GM23338 (cell line): ENCODE measurements around the gene PCIF1. TPM values are rescaled to one million over a fixed set of nuclear protein-coding genes. Genes with fewer than 3 reads are reported as not detected.

Experiments
- ATAC-seq: fragments of 200-7000 bp; cut with Tn5 transposase; 3 replicates; pipeline ENCODE4 v1.9.1; 2020
- DNase-seq: peaks from one replicate; pipeline ENCODE4 v3.0.0-alpha.2; 2015; ENCODE audit warnings: low spot score
- H2AFZ ChIP-seq: fragments of 200-600 bp; sonication (generic); 2 replicates; pipeline ENCODE4 v1.8.0; 2016; ENCODE audit warnings: antibody characterized with exemption, mild to moderate bottlenecking, moderate library complexity
- H3F3A ChIP-seq: fragments of 200-600 bp; sonication (generic); replicated peaks from 2 replicates; pipeline ENCODE4 v1.8.0; 2017; ENCODE audit warnings: antibody characterized with exemption, mixed run types, low read depth
- H3K27ac ChIP-seq: fragments of 200-600 bp; sonication (generic); 2 replicates; pipeline ENCODE4 v1.6.1; 2016; ENCODE audit warnings: low read depth
- H3K27me3 ChIP-seq: fragments of 200-600 bp; sonication (generic); 2 replicates; pipeline ENCODE4 v1.8.0; 2016; ENCODE audit warnings: mild to moderate bottlenecking, mixed run types, moderate library complexity; ENCODE audit not compliant: insufficient read depth
- H3K36me3 ChIP-seq: fragments of 200-600 bp; sonication (generic); 2 replicates; pipeline ENCODE4 v1.8.0; 2016; ENCODE audit warnings: mild to moderate bottlenecking; ENCODE audit not compliant: insufficient read depth
- H3K4me1 ChIP-seq: fragments of 200-600 bp; sonication (generic); 2 replicates; pipeline ENCODE4 v1.8.0; 2016; ENCODE audit warnings: mild to moderate bottlenecking, moderate library complexity; ENCODE audit not compliant: insufficient read depth
- H3K4me2 ChIP-seq: fragments of 200-600 bp; sonication (generic); 2 replicates; pipeline ENCODE4 v1.7.1; 2017; ENCODE audit warnings: mixed run types
- H3K4me3 ChIP-seq: fragments of 200-600 bp; sonication (generic); 2 replicates; pipeline ENCODE4 v1.6.1; 2016; ENCODE audit warnings: mixed run types
- H3K79me2 ChIP-seq: fragments of 200-600 bp; sonication (generic); replicated peaks from 2 replicates; pipeline ENCODE4 v1.8.0; 2017; ENCODE audit warnings: mild to moderate bottlenecking; ENCODE audit not compliant: insufficient read depth
- H3K9me2 ChIP-seq: fragments of 200-600 bp; sonication (generic); 2 replicates; pipeline ENCODE4 v1.8.0; 2017; ENCODE audit not compliant: insufficient read depth
- H4K20me1 ChIP-seq: fragments of 200-600 bp; sonication (generic); replicated peaks from 2 replicates; pipeline ENCODE4 v1.8.0; 2017; ENCODE audit warnings: mild to moderate bottlenecking; ENCODE audit not compliant: insufficient read depth
- H3K27ac Mint-ChIP-seq: 2 replicates; pipeline ENCODE4 v1.8.0; 2020; ENCODE audit warnings: inconsistent platforms, mild to moderate bottlenecking, moderate library complexity, mixed read lengths
- H3K27me3 Mint-ChIP-seq: 3 replicates; pipeline ENCODE4 v1.8.0; 2022; ENCODE audit warnings: low read depth, mild to moderate bottlenecking, moderate library complexity, mixed read lengths, inconsistent platforms; ENCODE audit not compliant: insufficient read depth, poor library complexity
- H3K36me3 Mint-ChIP-seq: 3 replicates; pipeline ENCODE4 v1.8.0; 2021; ENCODE audit warnings: low read depth, mild to moderate bottlenecking, inconsistent platforms, moderate library complexity, mixed read lengths
- H3K4me1 Mint-ChIP-seq: 3 replicates; pipeline ENCODE4 v1.8.0; 2020; ENCODE audit warnings: mild to moderate bottlenecking, inconsistent platforms, mixed read lengths
- H3K4me3 Mint-ChIP-seq: 3 replicates; pipeline ENCODE4 v1.8.0; 2021; ENCODE audit warnings: moderate library complexity, mild to moderate bottlenecking, inconsistent platforms, mixed read lengths
- H3K9me3 Mint-ChIP-seq: 3 replicates; pipeline ENCODE4 v1.8.0; 2020; ENCODE audit warnings: moderate library complexity, mild to moderate bottlenecking, inconsistent platforms, mixed read lengths
- EZH2phosphoT487 ChIP-seq: fragments of 200-600 bp; sonication (generic); IDR thresholded peaks from one replicate; pipeline ENCODE4 v1.8.1; 2018; ENCODE audit warnings: antibody characterized with exemption; ENCODE audit not compliant: unreplicated experiment
- JUNB ChIP-seq: IDR thresholded peaks from one replicate; pipeline ENCODE4 v1.6.1; 2016; ENCODE audit warnings: antibody characterized with exemption; ENCODE audit not compliant: unreplicated experiment
- NANOG ChIP-seq: IDR thresholded peaks from 2 replicates; pipeline ENCODE4 v1.6.1; 2016; ENCODE audit warnings: antibody characterized with exemption, borderline replicate concordance
- POLR2AphosphoS5 ChIP-seq: IDR thresholded peaks from 2 replicates; pipeline ENCODE4 v1.6.1; 2016; ENCODE audit warnings: antibody characterized with exemption, low read depth
- STAT1 ChIP-seq: IDR thresholded peaks from one replicate; pipeline ENCODE4 v1.6.1; 2016; ENCODE audit warnings: antibody characterized with exemption; ENCODE audit not compliant: unreplicated experiment
- ZNF331 ChIP-seq: fragments of 250-450 bp; sonication (Bioruptor Pico); IDR thresholded peaks from 2 replicates; pipeline ENCODE4 v1.5.0; 2020; ENCODE audit warnings: low read depth, mild to moderate bottlenecking, moderate library complexity
- ZNF462 ChIP-seq: fragments of 250-450 bp; sonication (Bioruptor Pico); IDR thresholded peaks from 2 replicates; pipeline ENCODE4 v1.5.0; 2020; ENCODE audit warnings: mild to moderate bottlenecking, moderate library complexity
- polyA plus RNA-seq: library from polyadenylated mRNA; unstranded; fragments of >200 nt; fragmentation: Nextera tagmentation; extraction: Ambion mirVana; gene quantifications from 2 replicates; pipeline ENCODE4 v1.2.1, GENCODE V29; 2016
- total RNA-seq: library from RNA; depleted of rRNA; stranded (reverse); fragments of >200 nt; shearing (Covaris generic); gene quantifications from 2 replicates; pipeline ENCODE4 v1.2.3, GENCODE V29; 2014
- TF ChIP-seq, protein P1 (sequence below): IDR thresholded peaks from 2 replicates; pipeline ENCODE4 v1.6.1; 2016; ENCODE audit warnings: antibody characterized with exemption

Gene PCIF1
- total and polyA plus RNA-seq, 2 experiments from 2014 or later, result 26.1 to 28.3 TPM

DNA sequence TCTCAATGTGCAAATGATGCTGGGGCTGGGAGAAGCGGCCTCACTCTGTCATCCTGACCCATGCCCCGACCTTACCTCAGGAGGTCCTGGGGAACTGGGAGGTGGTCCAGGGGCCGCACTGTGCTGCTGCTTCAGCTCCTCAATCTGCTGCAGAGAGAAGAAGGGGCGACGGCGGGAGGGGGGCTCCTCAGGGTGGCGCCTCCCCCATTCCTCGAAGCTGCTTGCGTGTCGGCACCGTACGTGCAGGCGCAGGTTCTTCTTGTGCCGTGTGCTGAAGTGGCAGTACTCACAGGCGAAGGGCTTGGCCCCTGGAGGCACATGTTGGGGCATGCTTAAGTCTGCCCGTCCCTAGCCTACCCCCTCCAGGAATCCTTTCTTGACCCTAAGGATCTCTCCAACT, 24.6 kb downstream of the PCIF1 start:
- peaks cover 36% of the 10 kb centered on the region for H3K36me3 Mint-ChIP-seq

More for the DNA sequence above, 24.6 kb downstream of the PCIF1 start:
- TF ChIP-seq ZNF331 (no peak), POLR2AphosphoS5 (no peak), NANOG (no peak), STAT1 (no peak), JUNB (no peak), ZNF462 (no peak), EZH2phosphoT487 (no peak)
- TF ChIP-seq, protein P1, sequence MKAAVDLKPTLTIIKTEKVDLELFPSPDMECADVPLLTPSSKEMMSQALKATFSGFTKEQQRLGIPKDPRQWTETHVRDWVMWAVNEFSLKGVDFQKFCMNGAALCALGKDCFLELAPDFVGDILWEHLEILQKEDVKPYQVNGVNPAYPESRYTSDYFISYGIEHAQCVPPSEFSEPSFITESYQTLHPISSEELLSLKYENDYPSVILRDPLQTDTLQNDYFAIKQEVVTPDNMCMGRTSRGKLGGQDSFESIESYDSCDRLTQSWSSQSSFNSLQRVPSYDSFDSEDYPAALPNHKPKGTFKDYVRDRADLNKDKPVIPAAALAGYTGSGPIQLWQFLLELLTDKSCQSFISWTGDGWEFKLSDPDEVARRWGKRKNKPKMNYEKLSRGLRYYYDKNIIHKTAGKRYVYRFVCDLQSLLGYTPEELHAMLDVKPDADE, result no peak
- Mint-ChIP-seq H3K9me3 (no peaks in the 10 kb centered on the region), H3K4me3 (no peak overlapping the region), H3K27me3 (peaks cover 9% of the 10 kb centered on the region), H3K4me1 (0 out of 3 replicates have a peak, but pooled peaks cover 2% of the 10 kb centered on the region), H3K27ac (no peak overlapping the region)
- H3K27me3 ChIP-seq, result no peaks in the 10 kb centered on the region
- no peaks in the 10 kb centered on the region for H3F3A ChIP-seq
- no peak overlapping the region for H3K4me3 ChIP-seq
- H3K4me1 ChIP-seq, result no peaks in the 10 kb centered on the region
- no peaks in the 10 kb centered on the region for H4K20me1 ChIP-seq
- no peak overlapping the region for H3K4me2 ChIP-seq
- H2AFZ ChIP-seq, result no peak overlapping the region
- H3K36me3 ChIP-seq, result no peaks in the 10 kb centered on the region; the same call in 1 of the 2 replicates
- ATAC-seq, result no peak
- H3K27ac ChIP-seq, result no peak overlapping the region
- no peaks in the 10 kb centered on the region for H3K9me2 ChIP-seq
- DNase-seq, result no peak
- no peaks in the 10 kb centered on the region for H3K79me2 ChIP-seq
